Glomerular endothelial cell (primary cell): ENCODE measurements around the gene VASH2. TPM values are rescaled to one million over a fixed set of nuclear protein-coding genes. Genes with fewer than 3 reads are reported as not detected.
"Not testable (repeated sequence)": the region's sequence is repeated elsewhere in the genome, so short reads cannot be mapped to it uniquely, and the experiment has no call there.

Source experiments
- DNase-seq: peaks from one replicate; pipeline ENCODE4 v3.0.0-alpha.2; 2011; ENCODE audit warnings: low read depth, low spot score; ENCODE audit errors: extremely low read depth
- total RNA-seq: library from RNA; depleted of rRNA; stranded (reverse); fragments of >200 nt; gene quantifications from 2 replicates; pipeline ENCODE4 v1.2.3, GENCODE V29; 2015

VASH2 gene
- total RNA-seq, 1 donor from 2014 or later: 0.76 TPM

DNA sequence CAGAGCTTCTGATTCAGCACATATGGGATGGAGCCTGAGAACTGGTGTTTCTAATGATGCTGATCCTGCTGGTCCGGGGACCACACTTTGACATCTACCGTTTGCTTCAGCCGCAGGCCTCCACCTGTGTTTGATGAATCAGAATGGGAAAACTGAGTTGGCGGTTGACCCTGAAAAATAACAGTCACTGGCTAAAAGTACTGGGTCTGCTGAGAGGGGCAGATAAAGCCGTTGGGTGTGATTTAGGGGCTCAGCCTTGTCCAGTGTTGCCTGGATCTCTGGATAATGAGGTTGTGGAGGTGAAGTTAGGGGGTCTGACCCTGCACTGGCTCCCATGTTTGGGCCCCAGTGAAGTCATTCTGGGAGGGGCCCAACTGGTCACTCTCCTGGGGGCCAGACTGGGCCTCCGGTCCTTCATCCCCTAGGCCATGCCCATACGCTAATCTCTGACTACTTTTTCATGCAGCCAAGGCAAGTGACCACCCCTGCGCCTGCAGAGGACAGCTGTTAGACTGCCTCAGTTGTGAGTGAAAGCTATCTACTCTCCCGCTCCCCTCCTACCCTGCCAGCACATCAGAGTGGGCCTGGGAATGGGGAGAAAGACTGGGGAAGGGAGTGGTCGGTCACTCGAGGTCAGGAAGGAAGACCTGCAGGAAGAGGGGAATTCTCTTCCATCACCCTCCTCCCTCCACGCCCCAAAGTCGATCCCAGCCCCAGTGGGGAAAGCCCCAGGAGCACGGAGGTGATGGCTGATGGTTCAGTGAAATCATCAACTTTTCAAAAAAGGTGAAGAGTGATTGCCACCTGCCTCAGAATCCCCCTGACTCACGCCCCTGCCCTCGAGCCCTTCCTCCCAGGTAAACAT, 27.7 kb downstream of the VASH2 start:
- DNase-seq: no peak

DNA sequence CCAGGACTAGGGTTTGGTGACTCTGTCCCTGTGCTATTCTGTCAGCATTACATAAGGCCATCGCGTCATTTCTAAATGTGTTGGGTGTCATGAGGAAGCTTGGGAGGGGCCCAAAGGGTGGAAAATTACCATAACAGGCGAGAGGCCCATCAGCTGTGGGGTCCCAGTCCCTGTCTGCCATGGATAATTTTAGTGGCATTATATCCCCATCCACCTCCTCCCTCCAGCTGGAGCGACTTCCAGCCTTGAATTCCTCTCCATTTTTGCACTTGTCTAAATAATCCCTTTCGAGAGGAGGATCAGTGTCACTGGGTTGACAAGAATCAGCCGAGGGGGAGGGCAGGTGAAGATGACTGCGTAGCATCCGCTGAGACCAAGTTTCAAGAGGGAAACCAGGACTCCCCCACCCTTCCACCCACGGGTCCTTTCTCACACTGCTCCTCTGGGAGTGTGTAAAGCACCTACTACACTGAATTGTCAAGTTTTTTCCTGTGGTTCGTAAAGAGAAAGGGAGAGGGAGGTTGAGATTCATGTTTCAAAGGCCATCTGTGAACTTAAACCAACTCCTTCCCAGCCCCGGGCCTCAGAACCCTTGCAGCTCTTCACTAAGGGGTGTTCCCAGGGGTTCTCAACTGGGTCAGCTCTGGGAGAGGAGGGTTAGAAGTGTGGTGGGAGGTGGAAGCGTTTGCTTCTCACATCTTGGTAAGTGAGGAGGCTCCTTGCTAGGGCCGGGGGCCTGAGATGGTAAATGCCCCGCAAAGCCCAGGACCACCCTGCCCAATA, 29.2 kb downstream of the VASH2 start:
- no peak for DNase-seq

DNA sequence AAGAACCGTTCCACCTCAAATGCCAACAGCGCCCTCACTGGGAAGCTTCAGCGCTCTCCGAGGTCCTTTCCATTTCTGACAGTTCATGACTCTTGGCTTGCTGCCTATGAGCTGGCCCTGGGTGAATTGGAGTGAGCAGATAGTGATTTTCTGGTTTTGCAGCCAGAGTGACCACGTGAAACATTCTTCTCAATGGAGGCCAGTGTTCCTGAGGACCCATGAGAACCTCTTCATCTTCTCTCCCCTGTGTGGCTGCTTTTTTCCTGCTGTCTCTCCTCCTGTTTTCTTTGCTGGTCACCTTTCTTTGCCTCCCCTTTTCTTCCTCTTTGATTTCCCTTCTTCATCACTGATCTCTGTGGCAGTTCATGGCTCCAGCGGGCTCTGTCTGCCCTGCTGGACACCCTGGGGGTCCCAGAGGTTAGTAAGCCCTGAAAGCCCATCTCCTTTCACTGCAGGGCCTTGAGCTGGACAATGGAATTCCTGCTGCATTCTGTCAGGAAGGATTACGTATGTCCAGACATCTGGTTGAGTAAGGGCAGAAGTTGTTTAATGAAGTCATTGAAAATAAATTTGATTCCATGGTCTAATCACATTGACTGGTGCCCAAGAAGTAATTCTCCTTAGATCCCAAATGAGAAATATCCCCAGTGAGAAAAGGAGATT, 29.9 kb downstream of the VASH2 start:
- DNase-seq: no peak

DNA sequence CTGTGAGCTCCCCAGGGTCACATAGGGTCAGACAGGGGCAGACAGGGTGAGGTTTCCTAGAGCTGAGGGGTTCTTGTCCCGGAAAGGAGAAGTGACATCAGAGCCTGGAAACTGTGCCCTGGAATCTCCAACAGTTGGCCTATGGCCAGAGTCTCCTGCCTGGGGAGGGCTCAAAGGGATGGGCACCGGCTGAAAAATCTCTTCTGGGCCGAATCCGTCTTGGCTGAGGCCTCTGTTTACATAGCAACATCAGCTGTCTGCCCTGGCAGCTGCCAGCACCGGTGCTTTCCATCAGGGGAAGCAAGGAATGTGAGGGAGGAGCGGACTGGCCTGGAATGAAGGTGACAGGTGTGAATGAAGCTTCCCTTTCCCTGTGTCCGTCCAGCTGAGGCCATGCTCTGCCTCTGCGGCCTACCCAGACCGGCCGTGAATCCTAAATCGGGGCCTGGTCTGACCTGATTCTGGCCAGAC, 30.7 kb downstream of the VASH2 start:
- no peak for DNase-seq

DNA sequence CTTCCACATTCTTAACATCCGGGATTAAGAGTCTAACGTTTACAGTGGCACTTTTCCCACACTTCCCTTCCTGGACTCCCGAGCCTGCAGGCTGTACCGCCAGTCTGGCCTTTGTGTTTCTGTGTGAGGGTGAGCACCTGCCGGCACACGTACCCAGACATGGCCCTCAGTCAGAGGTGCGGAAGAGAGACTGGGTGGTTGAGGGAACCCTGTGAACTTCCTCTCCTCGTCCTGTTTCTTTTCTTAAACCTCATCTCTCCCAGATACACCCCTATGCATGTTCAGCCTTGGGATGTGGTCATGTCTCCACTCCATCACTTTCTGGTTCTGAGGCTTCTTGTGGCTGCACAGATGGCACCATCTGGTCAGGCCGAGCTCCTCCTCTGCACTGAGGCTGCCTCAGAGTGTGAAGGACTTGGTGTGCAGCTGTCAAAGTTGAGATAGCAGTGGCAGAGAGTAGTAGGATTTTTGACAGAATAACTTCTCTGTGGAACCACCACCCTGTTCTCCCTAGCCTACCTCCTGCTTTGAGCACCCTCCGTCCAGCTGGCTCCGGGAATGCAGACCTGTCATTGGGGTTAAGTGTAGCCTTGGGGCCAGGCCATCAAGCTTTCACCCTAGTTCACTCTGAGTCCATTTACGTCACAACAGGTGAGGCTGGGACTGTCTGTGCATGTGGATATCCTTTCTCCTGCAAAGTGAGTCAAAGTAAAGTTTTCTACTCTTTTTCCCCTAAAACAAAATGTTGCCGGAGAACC, 31.4 kb downstream of the VASH2 start:
- DNase-seq: no peak

DNA sequence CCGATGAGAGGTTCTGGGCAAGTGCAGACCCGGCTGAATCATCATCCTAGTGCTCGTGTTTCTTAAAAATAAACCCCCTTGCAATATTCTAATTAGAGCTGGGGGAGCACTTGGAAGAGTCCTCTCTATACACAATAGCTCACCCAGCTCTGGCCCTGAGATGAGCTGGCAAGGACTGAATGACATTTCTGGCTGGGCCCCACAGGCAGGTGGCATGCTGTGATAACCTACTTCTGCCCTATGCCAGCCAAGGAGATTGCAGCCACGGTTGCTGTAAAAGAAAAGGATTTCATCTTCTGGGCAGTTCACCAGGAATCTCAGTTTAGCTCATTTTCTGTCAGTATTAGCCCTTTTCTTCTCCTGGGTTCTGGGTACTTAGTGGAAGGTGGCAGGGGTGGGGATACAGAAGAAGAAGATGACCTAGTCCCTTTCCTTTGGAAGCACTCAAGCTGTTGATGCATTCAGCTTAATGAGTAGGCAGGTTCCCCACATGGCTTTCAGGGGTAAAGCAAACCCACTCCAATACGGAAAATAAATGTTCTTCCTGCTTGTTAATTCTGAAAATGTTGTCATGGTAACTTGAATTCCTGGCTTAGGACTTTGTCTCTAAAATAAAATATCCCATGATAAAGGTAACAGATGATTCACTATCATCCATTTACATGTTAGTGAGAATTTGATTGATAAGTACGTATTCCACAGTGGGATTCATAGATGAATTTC, 32.2 kb downstream of the VASH2 start:
- DNase-seq: no peak

DNA sequence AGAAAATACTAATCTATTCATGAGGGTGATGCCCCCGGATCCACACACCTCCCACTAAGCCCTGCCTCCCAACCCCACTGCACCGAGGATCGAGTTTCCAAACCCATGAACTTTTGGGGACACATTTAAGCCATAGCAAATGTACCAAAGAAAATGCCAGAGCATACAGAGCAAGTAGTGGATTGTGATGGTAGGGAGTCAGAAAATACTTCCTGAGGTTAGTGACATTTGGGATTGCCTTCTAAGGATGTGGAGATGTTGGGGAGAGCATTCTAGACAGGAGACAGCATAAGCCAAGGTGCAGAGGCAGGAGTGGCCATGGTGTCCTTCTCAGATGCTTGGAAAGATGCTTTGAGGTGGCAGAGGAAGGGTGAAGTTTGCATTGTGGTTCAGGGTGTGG, 33.1 kb downstream of the VASH2 start:
- DNase-seq: no peak

DNA sequence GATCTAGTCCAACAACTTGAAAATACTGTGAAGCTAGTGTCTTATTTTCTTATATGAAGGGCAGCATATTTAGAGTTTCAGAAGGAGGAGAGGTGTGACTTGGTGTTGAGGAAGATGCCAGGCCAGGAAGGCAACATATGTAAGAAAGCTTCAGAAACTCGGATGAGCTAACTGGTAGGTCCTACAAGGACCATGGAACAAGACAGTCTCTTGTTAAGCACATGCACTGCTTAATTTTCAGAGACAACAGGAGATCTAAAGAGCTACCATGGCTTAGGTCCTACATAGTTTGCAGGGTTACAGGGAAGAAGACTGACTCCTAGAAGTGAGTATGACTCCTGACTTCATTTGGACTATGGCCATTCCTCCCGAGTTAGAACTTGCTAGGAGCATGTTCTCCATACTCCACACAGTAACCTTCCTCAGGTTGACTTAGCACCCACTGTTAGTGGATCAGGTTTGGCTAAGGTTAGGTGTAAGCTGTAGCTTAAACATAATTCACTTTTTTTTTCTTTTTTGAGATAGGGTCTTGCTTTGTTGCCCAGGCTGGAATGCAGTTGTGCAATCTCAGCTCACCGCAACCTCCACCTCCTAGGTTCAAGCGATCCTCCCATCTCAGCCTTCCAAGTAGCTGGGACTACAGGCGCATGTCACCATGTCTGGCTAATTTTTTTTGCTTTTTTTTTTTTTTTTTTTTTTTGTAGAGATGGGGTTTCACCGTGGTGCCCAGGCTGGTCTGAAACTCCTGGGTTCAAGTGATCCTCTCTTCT, 34.4 kb downstream of the VASH2 start:
- DNase-seq: no peak

DNA sequence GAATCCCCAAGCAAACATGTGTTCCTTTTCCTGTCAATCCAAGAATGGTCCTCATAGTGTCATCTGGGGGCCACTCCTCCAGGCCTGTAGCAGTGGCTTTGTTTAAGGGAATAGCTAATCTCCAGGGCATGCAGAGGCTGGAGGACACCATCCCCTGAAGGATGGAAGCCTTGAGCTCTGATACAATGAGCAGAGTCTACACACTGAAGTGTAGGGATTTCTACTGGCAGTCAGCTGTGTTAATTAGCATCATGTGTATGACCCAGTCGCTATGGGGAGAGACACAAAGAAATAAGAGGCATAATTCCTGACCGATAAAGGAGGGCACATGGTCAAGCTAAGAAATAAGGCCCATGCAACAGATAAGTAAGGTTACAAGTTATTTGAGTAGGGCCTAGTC, 36.2 kb downstream of the VASH2 start:
- DNase-seq: no peak

DNA sequence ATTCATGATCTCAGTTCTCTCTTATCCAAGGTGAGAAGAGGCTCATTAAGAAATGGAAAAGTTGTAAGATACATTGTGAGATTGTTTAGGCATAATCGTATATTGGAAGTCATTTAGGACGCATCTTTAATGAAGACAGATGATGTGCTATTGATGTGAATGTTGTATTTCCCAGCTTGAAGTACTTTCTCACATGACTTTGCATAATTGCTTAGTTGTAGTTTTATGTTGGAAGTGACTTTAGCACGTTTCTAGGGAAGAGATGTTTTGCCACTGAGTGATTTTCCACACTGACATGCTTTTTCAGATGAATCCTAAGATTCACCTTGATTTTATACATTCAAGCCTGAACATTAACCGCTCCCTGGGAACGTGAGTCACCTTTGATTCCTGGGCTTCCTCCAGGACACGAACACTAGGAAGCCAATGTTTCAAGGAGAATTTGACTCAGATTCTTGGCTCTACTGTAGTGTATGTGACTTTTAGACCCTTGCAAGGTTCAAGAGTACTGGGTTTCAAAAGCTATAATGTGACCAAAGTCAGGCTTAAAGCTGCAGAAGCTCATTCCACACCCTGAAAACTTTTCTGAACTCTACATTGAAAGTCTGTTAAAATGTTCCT, 37.5 kb downstream of the VASH2 start:
- DNase-seq: no peak

DNA sequence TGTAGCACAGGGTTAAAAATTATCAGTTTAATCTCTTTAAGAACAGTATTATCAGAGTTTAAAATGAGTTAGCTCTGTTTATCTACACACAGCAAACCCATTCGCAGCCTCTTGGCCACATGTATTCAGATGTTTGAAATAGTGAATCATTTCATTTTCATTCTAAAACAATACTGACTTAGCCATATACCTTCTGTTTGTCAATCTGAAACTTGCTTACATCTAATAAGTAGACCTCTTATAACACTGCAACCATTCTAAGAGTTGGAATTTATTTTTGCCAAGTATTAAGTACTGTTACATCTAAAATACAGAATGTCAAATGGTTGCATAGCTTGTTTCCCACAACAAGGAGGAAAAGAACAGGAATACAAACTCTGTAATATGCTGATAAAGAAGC, 39.9 kb downstream of the VASH2 start:
- DNase-seq: no peak

DNA sequence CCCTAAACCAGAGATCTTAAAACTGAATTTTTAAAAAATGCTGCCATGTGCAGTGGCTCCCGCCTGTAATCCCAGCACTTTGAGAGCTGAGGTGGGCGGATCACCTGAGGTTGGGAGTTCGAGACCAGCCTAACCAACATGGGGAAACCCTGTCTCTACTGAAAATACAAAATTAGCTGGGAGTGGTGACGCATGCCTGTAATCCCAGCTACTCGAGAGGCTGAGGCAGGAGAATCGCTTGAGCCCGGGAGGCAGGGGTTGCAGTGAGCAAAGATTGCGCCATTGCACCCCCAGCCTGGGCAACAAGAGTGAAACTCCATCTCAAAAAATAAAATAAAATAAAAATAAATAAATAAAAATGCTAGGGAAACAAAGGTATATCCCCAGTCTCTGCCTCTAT, 43.6 kb downstream of the VASH2 start:
- DNase-seq: not testable (repeated sequence)

DNA sequence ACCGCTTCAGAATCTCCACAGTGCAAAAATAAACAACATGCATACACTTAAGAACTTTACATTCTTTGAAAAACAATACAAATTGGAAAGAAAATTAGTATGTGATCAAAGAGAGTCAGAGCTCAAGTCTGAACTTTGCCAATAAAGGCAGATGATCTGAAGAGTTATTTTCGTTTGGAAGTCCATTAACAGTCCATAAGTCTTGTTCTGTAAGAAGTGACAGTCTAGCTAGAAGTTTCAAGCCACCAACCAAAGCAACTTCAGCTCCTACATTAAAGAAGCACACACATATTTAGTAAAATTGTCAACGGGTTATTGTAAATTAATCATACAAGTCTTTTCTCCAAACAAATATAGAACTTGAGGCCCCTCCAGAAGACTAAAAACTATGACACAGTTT, 44.6 kb downstream of the VASH2 start:
- no peak for DNase-seq

DNA sequence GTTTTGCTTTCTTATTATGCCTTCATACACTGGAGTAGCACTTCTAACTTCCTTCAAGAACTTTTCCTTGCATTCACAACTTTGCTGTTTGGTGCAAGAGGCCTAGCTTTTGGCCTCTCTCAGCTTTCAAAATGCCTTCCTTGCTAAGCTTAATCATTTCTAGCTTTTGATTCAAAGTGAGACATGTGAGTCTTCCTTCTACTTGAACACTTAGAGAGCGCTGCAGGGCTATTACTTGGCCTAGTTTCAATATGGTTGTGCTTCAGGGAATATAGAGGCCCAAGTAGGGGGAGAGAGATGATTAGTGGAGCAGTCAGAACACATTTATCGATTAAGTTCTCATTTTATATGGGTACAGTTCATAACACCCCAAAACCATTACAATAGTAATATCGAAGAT, 52.9 kb downstream of the VASH2 start:
- no peak for DNase-seq

DNA sequence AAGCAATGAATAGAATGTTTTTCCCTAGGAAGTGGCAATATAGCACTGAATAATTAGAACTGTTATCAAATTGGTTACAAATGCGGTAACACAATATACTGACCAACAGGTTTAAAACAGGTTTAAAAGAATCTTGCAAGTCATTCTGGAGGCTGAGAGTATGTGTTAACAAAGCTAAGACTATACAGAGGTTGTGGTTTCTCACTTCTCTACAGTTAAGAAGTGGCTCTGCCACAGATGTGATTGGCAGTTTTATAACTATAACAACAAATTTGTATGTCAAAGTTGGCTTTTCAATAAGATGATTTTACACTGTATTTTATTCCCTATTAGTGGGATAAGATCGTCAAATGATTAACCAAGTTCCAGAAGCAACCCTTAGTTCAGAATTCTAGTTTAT, 58.2 kb downstream of the VASH2 start:
- no peak for DNase-seq

DNA sequence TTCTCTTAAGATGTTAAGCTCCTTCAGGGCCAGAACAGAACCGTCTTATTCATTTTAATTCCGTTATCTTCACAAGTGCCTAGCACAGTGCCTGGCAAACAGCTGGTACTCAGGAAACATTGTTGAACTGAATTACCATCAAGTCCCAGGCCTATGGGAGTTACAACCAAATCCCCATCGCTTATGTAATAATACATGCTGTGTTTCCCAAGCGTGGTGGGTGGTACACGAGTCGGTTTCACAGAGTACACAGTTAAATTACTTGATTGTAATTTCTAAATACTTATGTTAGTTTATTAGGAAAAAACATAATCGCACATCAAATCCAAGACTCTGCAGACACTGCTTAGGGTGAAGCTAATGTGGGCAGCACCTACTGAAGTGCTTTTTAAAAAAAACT, 64.3 kb downstream of the VASH2 start:
- DNase-seq: peak; percentile 1

DNA sequence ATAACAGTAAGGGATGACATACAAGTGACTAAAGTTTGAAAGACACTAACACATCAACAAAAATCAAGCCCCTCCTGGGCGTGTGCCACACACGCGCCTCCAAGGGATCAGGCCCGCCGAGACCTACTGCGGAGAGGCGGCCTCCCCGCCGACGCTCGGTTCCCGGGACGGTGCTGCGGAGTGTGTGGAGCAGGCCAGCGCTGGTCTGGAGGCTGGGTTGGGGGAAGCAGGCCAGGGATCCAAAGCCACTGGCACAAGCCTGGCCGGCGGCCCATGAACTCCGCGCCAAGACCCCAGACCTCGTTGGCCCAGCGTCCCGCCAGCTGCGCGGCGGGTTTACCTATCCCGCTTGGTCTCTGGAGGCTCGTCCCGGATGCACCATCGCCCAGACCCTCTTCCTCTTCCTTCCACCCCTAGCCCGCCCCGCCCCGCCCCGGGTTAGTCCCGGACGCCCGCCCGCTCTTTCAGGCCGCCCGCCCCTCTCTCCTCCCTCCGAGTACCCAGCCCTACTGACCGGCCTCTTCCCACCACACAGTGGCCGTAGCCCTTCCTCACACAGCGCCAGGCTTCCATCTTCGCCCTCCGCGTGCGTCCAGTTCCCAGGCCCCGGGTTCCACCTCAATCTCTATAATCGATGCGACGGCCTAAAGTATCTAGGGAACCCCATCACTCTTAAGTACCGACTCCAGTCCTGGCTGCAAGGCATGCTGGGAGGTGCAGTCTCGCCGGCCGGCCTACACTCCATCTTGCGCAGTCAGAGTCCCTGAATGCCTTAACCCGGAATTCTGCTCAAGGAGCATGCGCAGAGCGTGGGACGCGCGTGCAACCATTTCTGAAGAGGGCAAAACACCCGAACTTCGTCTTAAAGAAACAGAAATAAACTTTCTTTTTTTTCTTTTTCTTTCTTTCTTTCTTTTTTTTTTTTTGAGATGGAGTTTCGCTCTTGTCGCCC, 65.0 kb downstream of the VASH2 start, which contains the start of gene ANGEL2:
ANGEL2 (minus strand) TSS at position 769 of the 952 bp plus-strand sequence; CDS start at position 573, 196 bp downstream.
- peak; percentile 90 for DNase-seq
